DND-41 (cell line): ENCODE data around the gene ZFP62.

ENCODE experiments used
- ATAC-seq: fragments of 200-7000 bp; cut with Tn5 transposase; 3 replicates; pipeline ENCODE4 v1.9.1; 2021; ENCODE audit warnings: low read depth; ENCODE audit not compliant: insufficient read depth
- DNase-seq: peaks from one replicate; pipeline ENCODE4 v3.0.0-alpha.2; 2020
- H2AFZ ChIP-seq: 2 replicates; pipeline ENCODE4 v1.6.0; 2012; ENCODE audit warnings: low read depth, low read length
- H3K27ac ChIP-seq: 2 replicates; pipeline ENCODE4 v1.5.1; 2012; ENCODE audit warnings: low read length, inconsistent platforms
- H3K27me3 ChIP-seq: fragments of 200-600 bp; sonication (generic); 2 replicates; pipeline ENCODE4 v1.6.0; 2012; ENCODE audit warnings: low read length, mild to moderate bottlenecking, inconsistent platforms; ENCODE audit not compliant: insufficient read depth, poor library complexity
- H3K36me3 ChIP-seq: 2 replicates; pipeline ENCODE4 v1.5.1; 2012; ENCODE audit warnings: low read length, inconsistent platforms; ENCODE audit not compliant: insufficient read depth
- H3K4me1 ChIP-seq: 2 replicates; pipeline ENCODE4 v1.5.1; 2012; ENCODE audit warnings: mild to moderate bottlenecking, low read length; ENCODE audit not compliant: insufficient read depth
- H3K4me2 ChIP-seq: 2 replicates; pipeline ENCODE4 v1.6.0; 2012; ENCODE audit warnings: mild to moderate bottlenecking, moderate library complexity, low read length, inconsistent platforms; ENCODE audit not compliant: insufficient read depth
- H3K4me3 ChIP-seq, 2 experiments: fragments of 200-600 bp in 1 of 2; shearing (Covaris generic) in 1 of 2; 2 replicates each; pipeline ENCODE4 v1.5.1; 2012 to 2016; ENCODE audit warnings: inconsistent platforms in 2 of 2, low read length in 2 of 2, mild to moderate bottlenecking in 2 of 2, low read depth in 1 of 2, moderate library complexity in 1 of 2
- H3K79me2 ChIP-seq: 2 replicates; pipeline ENCODE4 v1.6.0; 2012; ENCODE audit warnings: low read length, inconsistent platforms; ENCODE audit not compliant: insufficient read depth
- H3K9ac ChIP-seq: 2 replicates; pipeline ENCODE4 v1.6.0; 2012; ENCODE audit warnings: low read depth, mild to moderate bottlenecking, inconsistent platforms, low read length, moderate library complexity
- H3K9me3 ChIP-seq: 2 replicates; pipeline ENCODE4 v1.5.1; 2012; ENCODE audit warnings: low read length, moderate library complexity, mild to moderate bottlenecking, inconsistent platforms; ENCODE audit not compliant: insufficient read depth, severe bottlenecking
- H4K20me1 ChIP-seq: 2 replicates; pipeline ENCODE4 v1.6.0; 2012; ENCODE audit warnings: low read length; ENCODE audit not compliant: insufficient read depth
- EZH2 ChIP-seq: IDR thresholded peaks from 3 replicates; pipeline ENCODE4 v1.6.1; 2012; ENCODE audit warnings: borderline replicate concordance, low read depth, mild to moderate bottlenecking, moderate library complexity, low read length, inconsistent platforms; ENCODE audit not compliant: severe bottlenecking
- TF ChIP-seq, protein P1 (sequence below): IDR thresholded peaks from 2 replicates; pipeline ENCODE4 v1.5.1; 2012; ENCODE audit warnings: borderline replicate concordance, low read length, moderate library complexity, mild to moderate bottlenecking; ENCODE audit not compliant: poor library complexity, severe bottlenecking; ENCODE audit errors: extremely low read depth

Gene ZFP62

GRCh38 chr5:180802325-180803180 is 58.5 kb downstream of the ZFP62 start, which contains the start of gene MGAT1:
TSS of gene MGAT1 (minus strand) at chr5:180802806. CDS start at chr5:180792971, 9,835 bp downstream.
- Histone ChIP-seq H3K4me3 (peak within 1 kb of the TSS; percentile 57 to 79), H2AFZ (peak within 1 kb of the TSS; percentile 76), H3K9ac (peak within 1 kb of the TSS; percentile 95), H3K9me3 (no peaks in the 10 kb centered on the region), H3K79me2 (peaks cover 90% of the 10 kb centered on the region), H3K36me3 (peaks cover 48% of the 10 kb centered on the region), H4K20me1 (peaks cover 49% of the 10 kb centered on the region), H3K27ac (peak within 1 kb of the TSS; percentile 100), H3K4me1 (peaks cover 87% of the 10 kb centered on the region), H3K4me2 (peak within 1 kb of the TSS; percentile 96), H3K27me3 (no peaks in the 10 kb centered on the region)
- ATAC-seq (peak; percentile 59), DNase-seq (peak; percentile 79)
- no peak for TF ChIP-seq EZH2
- TF ChIP-seq, protein P1, sequence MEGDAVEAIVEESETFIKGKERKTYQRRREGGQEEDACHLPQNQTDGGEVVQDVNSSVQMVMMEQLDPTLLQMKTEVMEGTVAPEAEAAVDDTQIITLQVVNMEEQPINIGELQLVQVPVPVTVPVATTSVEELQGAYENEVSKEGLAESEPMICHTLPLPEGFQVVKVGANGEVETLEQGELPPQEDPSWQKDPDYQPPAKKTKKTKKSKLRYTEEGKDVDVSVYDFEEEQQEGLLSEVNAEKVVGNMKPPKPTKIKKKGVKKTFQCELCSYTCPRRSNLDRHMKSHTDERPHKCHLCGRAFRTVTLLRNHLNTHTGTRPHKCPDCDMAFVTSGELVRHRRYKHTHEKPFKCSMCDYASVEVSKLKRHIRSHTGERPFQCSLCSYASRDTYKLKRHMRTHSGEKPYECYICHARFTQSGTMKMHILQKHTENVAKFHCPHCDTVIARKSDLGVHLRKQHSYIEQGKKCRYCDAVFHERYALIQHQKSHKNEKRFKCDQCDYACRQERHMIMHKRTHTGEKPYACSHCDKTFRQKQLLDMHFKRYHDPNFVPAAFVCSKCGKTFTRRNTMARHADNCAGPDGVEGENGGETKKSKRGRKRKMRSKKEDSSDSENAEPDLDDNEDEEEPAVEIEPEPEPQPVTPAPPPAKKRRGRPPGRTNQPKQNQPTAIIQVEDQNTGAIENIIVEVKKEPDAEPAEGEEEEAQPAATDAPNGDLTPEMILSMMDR, result no peak

DNA sequence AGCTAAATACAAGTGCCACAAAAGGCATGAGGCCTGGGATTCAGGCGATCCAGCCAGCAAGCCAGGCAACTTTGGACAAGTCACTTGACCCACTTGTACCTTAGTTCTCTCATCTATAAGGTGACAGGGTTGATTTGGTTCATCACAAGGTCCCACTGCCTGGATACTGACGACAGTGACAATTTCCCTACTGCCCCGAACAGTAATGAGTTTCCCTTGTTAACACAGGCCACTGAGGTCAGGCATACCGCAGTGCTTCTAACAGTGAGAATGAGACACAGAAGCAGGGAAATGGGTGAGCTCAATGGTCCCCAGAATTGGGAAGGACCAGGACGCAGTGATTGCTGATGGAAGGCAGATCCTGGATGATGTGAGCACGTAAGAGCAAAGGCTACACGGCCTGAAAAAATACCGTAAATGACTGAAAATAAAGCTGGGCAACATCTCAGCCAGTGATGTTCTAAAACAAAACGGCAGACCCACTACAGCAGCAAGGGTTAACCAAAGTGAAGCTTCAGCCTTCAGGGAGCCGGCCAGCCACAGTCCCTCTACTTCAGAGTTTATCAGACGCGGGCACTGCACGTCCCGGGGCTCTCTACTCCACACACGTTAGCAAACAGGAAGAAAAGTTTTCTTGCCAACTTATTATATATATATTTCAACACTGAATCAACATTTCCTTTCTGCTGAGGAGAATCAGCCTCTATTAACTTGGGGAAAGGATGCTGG is 59.3 kb downstream of the ZFP62 start:
- no peak overlapping the region for H2AFZ ChIP-seq
- no peak for DNase-seq
- H3K4me1 ChIP-seq, result peaks cover 79% of the 10 kb centered on the region
- H3K27me3 ChIP-seq, result no peaks in the 10 kb centered on the region
- peak overlapping the region; percentile 44; the same call in 1 of the 2 replicates for H3K27ac ChIP-seq
- H3K4me3 ChIP-seq, result peak overlapping the region; percentile 57 to 79; a peak in 3 of 4 replicates
- ATAC-seq, result no peak
- H4K20me1 ChIP-seq, result peaks cover 54% of the 10 kb centered on the region
- H3K36me3 ChIP-seq, result peaks cover 42% of the 10 kb centered on the region
- peak overlapping the region; percentile 95 for H3K9ac ChIP-seq
- no peaks in the 10 kb centered on the region for H3K9me3 ChIP-seq
- TF ChIP-seq, protein P1, result no peak
- TF ChIP-seq EZH2, result no peak
- H3K79me2 ChIP-seq, result peaks cover 90% of the 10 kb centered on the region
- peak overlapping the region; percentile 96 for H3K4me2 ChIP-seq

GRCh38 chr5:180799902-180800801 is 60.9 kb downstream of the ZFP62 start:
- Histone ChIP-seq H3K4me3 (no peak overlapping the region), H3K27ac (peak overlapping the region; percentile 6; the same call in 1 of the 2 replicates), H3K79me2 (peaks cover 92% of the 10 kb centered on the region), H2AFZ (no peak overlapping the region), H3K9ac (0 out of 2 replicates have a peak overlapping the region, but pooled peaks have one; percentile 17), H3K4me1 (peaks cover 64% of the 10 kb centered on the region), H3K9me3 (no peaks in the 10 kb centered on the region), H3K4me2 (peak overlapping the region; percentile 29; the same call in 1 of the 2 replicates), H3K27me3 (no peaks in the 10 kb centered on the region), H4K20me1 (peaks cover 67% of the 10 kb centered on the region), H3K36me3 (peaks cover 45% of the 10 kb centered on the region)
- TF ChIP-seq, protein P1, result no peak
- TF ChIP-seq EZH2, result no peak
- DNase-seq, result no peak
- no peak for ATAC-seq
